Astrocyte (in vitro differentiated cells and primary cell): ENCODE data around the gene NUP210. TPM values are rescaled to one million over a fixed set of nuclear protein-coding genes. Genes with fewer than 3 reads are reported as not detected.

Experiments
- DNase-seq: peaks from one replicate; pipeline ENCODE4 v3.0.0-alpha.2; 2010; ENCODE audit warnings: low read depth
- FAIRE-seq: peaks from 2 replicates; lab custom pipeline; 2011; peaks lifted over from hg19 to GRCh38; lab: Jason Lieb, UNC
- H2AFZ ChIP-seq: 2 replicates; pipeline ENCODE4 v1.6.0; 2012; ENCODE audit warnings: low read depth, low read length, inconsistent platforms
- H3K27ac ChIP-seq: 2 replicates; pipeline ENCODE4 v1.5.1; 2011; ENCODE audit warnings: low read depth, low read length, inconsistent platforms
- H3K27me3 ChIP-seq: 2 replicates; pipeline ENCODE4 v1.6.0; 2011; ENCODE audit warnings: low read length, inconsistent platforms; ENCODE audit not compliant: insufficient read depth
- H3K36me3 ChIP-seq: 2 replicates; pipeline ENCODE4 v1.5.1; 2011; ENCODE audit warnings: low read length, inconsistent platforms; ENCODE audit not compliant: insufficient read depth
- H3K4me1 ChIP-seq: 2 replicates; pipeline ENCODE4 v1.5.1; 2011; ENCODE audit warnings: low read length, inconsistent platforms; ENCODE audit not compliant: insufficient read depth
- H3K4me2 ChIP-seq: 2 replicates; pipeline ENCODE4 v1.6.0; 2012; ENCODE audit warnings: low read length, inconsistent platforms
- H3K4me3 ChIP-seq: 2 replicates; pipeline ENCODE4 v1.5.1; 2011; ENCODE audit warnings: low read depth, mild to moderate bottlenecking, low read length, inconsistent platforms; ENCODE audit not compliant: insufficient read depth
- H3K79me2 ChIP-seq: 2 replicates; pipeline ENCODE4 v1.6.0; 2012; ENCODE audit warnings: mild to moderate bottlenecking, low read length, inconsistent platforms; ENCODE audit not compliant: insufficient read depth
- H3K9ac ChIP-seq: 2 replicates; pipeline ENCODE4 v1.6.0; 2012; ENCODE audit warnings: mild to moderate bottlenecking, low read length, inconsistent platforms
- H3K9me3 ChIP-seq: 2 replicates; pipeline ENCODE4 v1.5.1; 2012; ENCODE audit warnings: low read depth, mild to moderate bottlenecking, low read length, inconsistent platforms; ENCODE audit not compliant: insufficient read depth
- H4K20me1 ChIP-seq: 2 replicates; pipeline ENCODE4 v1.6.0; 2012; ENCODE audit warnings: low read length, inconsistent platforms; ENCODE audit not compliant: insufficient read depth
- H3K27ac Mint-ChIP-seq: one replicate; pipeline ENCODE4 v1.8.0; 2021; ENCODE audit warnings: mild to moderate bottlenecking, mixed read lengths; ENCODE audit not compliant: unreplicated experiment
- H3K27me3 Mint-ChIP-seq: one replicate; pipeline ENCODE4 v1.8.0; 2021; ENCODE audit warnings: low read depth, mixed read lengths; ENCODE audit not compliant: unreplicated experiment
- H3K36me3 Mint-ChIP-seq: one replicate; pipeline ENCODE4 v1.8.0; 2021; ENCODE audit warnings: low read depth, mixed read lengths; ENCODE audit not compliant: unreplicated experiment
- H3K4me1 Mint-ChIP-seq: one replicate; pipeline ENCODE4 v1.8.0; 2021; ENCODE audit warnings: low read depth, mixed read lengths; ENCODE audit not compliant: unreplicated experiment
- H3K4me3 Mint-ChIP-seq: one replicate; pipeline ENCODE4 v1.8.0; 2021; ENCODE audit warnings: mild to moderate bottlenecking, moderate library complexity, mixed read lengths; ENCODE audit not compliant: unreplicated experiment
- H3K9me3 Mint-ChIP-seq: one replicate; pipeline ENCODE4 v1.8.0; 2021; ENCODE audit warnings: mild to moderate bottlenecking, mixed read lengths; ENCODE audit not compliant: unreplicated experiment
- CTCF ChIP-seq: IDR thresholded peaks from 2 replicates; pipeline ENCODE4 v1.5.1; 2011; ENCODE audit warnings: low read depth, mild to moderate bottlenecking, inconsistent platforms, low read length, moderate library complexity; ENCODE audit not compliant: insufficient read depth
- EZH2 ChIP-seq: IDR thresholded peaks from 2 replicates; pipeline ENCODE4 v1.6.1; 2012; ENCODE audit warnings: mild to moderate bottlenecking, low read length, inconsistent platforms; ENCODE audit not compliant: insufficient read depth
- total RNA-seq: library from RNA; stranded (reverse); gene quantifications from 2 replicates; pipeline ENCODE4 v1.2.1, GENCODE V29; 2021

The NUP210 gene
- total RNA-seq, 1 donor from 2014 or later = 1.2 TPM

GRCh38 chr3:13303410-13303809, 116.7 kb downstream of the NUP210 start:
- Histone ChIP-seq H3K36me3 (no peaks in the 10 kb centered on the region), H3K79me2 (no peaks in the 10 kb centered on the region), H3K27me3 (no peaks in the 10 kb centered on the region), H3K27ac (no peak overlapping the region), H3K9me3 (no peaks in the 10 kb centered on the region), H3K9ac (no peak overlapping the region), H3K4me2 (no peak overlapping the region), H3K4me1 (peaks cover 9% of the 10 kb centered on the region), H2AFZ (no peak overlapping the region), H4K20me1 (no peaks in the 10 kb centered on the region), H3K4me3 (no peak overlapping the region)
- FAIRE-seq (no peak), DNase-seq (no peak)
- Mint-ChIP-seq H3K4me1 (peaks cover 10% of the 10 kb centered on the region), H3K36me3 (no peaks in the 10 kb centered on the region), H3K27me3 (peaks cover 14% of the 10 kb centered on the region), H3K27ac (no peak overlapping the region), H3K4me3 (no peak overlapping the region), H3K9me3 (no peaks in the 10 kb centered on the region)
- no peak for TF ChIP-seq EZH2
- TF ChIP-seq CTCF = no peak

- H3K27me3 Mint-ChIP-seq = peaks cover 13% of the 10 kb centered on the region
- H3K36me3 Mint-ChIP-seq = no peaks in the 10 kb centered on the region
- no peaks in the 10 kb centered on the region for H3K27me3 ChIP-seq
- no peaks in the 10 kb centered on the region for H3K79me2 ChIP-seq
- H3K36me3 ChIP-seq = no peaks in the 10 kb centered on the region
- H3K27ac ChIP-seq = peak overlapping the region; percentile 25
- TF ChIP-seq CTCF = no peak
- H3K4me2 ChIP-seq = peak overlapping the region; percentile 47
- no peak overlapping the region for H3K4me3 ChIP-seq
- no peaks in the 10 kb centered on the region for H4K20me1 ChIP-seq
- H3K9ac ChIP-seq = no peak overlapping the region
- H3K9me3 Mint-ChIP-seq = no peaks in the 10 kb centered on the region
- H3K9me3 ChIP-seq = no peaks in the 10 kb centered on the region
- H3K27ac Mint-ChIP-seq = peak overlapping the region; percentile 84
- no peak overlapping the region for H3K4me3 Mint-ChIP-seq
- H3K4me1 Mint-ChIP-seq = peaks cover 10% of the 10 kb centered on the region
- FAIRE-seq (peak; percentile 20), DNase-seq (peak; percentile 79)
- H2AFZ ChIP-seq = peak overlapping the region; percentile 35
- H3K4me1 ChIP-seq = peaks cover 9% of the 10 kb centered on the region
These were observed 118.7 kb downstream of the NUP210 start for GRCh38 chr3:13301286-13301987.
